ENCODE results near the gene STAT3. TPM values are rescaled to one million over a fixed set of nuclear protein-coding genes. Genes with fewer than 3 reads are reported as not detected.

STAT3 gene
- total and polyA plus RNA-seq, 9 of the 15 experiments (the other 6 are each of a cell fraction or from before 2014, with no cell fraction given), result 90.0 to 179 (median 114) TPM

DNA sequence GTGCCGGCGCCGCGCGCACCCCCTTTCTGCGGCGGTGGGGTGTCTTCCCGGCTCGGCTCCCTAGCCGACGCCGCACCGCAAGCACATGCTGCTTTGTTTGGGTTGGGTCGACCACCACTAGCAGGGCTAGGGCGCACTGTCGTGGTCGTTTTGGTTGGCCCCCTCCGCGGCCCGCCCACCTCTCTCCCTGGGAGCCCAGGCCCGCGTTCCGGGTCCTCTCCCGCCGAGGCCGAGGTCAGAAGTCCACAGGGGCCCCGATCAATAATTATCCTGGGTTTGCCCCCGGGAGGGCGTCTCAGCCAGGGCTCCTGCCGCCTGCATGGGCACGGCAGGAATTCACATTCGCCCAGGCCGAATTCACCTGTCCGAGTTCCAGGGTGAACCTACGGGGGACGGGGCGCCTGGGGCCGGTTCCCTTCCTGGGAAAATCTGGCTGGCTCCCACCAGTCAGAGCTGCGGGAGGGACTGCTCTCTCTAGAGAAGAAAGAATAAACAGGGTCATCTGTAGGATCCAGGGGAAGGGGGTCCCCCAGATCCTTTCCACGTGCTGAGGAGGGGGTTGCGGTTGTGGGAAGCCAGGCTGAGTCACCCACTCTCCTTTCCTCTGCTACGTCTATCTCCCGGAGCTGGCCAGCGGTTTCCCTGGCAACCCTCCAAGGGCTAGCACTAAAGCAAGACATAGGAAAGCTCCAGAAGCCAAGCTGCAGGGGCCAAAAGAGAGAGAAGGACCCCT, 111.5 kb downstream of the STAT3 start (continued):
- TF ChIP-seq ZNF165 (CRISPR knock-in tag; IDR thresholded peaks at IDR 0.05; ENCODE audit: borderline replicate concordance) (no peak; the same call in 1 of the 2 replicates), SMARCB1 (IDR thresholded peaks at IDR 0.05; ENCODE audit: insufficient read length, low read depth) (no peak), POLR3G (IDR thresholded peaks at IDR 0.05; ENCODE audit: extremely low read depth, insufficient read length, insufficient replicate concordance) (no peak), POLR2AphosphoS5 (IDR thresholded peaks at IDR 0.05; ENCODE audit: control insufficient read depth, insufficient read depth, low read depth, low read length) (peak; percentile 62; the same call in 1 of the 2 replicates), HDAC1 (IDR thresholded peaks at IDR 0.05) (peak in 1 of 2 experiments; percentile 32; a peak in 1 of 4 replicates), BHLHE40 (IDR thresholded peaks at IDR 0.05; ENCODE audit: low read length) (peak; percentile 84), MCM5 (IDR thresholded peaks at IDR 0.05; ENCODE audit: low read depth) (no peak), IRF2 (CRISPR knock-in tag; IDR thresholded peaks at IDR 0.05) (no peak), ZNF695 (CRISPR knock-in tag; IDR thresholded peaks at IDR 0.05) (no peak), GABPA (tag; conservative IDR thresholded peaks at IDR 0.05; ENCODE audit: low read depth) (peak; percentile 43), ZNF740 (CRISPR knock-in tag; IDR thresholded peaks at IDR 0.05) (no peak), ZNF740 (tag; IDR thresholded peaks at IDR 0.05) (no peak), PCBP1 (IDR thresholded peaks at IDR 0.05; ENCODE audit: low read depth, low read length, poor library complexity, severe bottlenecking) (no peak), RBFOX2 (IDR thresholded peaks at IDR 0.05; ENCODE audit: low read depth, low read length) (peak; percentile 83), PHTF2 (CRISPR knock-in tag; IDR thresholded peaks at IDR 0.05) (no peak), ZC3H11A (IDR thresholded peaks at IDR 0.05; ENCODE audit: low read depth, low read length) (no peak), XRCC5 (IDR thresholded peaks at IDR 0.05; ENCODE audit: low read depth, low read length) (no peak)
- TF ChIP-seq, protein P1, sequence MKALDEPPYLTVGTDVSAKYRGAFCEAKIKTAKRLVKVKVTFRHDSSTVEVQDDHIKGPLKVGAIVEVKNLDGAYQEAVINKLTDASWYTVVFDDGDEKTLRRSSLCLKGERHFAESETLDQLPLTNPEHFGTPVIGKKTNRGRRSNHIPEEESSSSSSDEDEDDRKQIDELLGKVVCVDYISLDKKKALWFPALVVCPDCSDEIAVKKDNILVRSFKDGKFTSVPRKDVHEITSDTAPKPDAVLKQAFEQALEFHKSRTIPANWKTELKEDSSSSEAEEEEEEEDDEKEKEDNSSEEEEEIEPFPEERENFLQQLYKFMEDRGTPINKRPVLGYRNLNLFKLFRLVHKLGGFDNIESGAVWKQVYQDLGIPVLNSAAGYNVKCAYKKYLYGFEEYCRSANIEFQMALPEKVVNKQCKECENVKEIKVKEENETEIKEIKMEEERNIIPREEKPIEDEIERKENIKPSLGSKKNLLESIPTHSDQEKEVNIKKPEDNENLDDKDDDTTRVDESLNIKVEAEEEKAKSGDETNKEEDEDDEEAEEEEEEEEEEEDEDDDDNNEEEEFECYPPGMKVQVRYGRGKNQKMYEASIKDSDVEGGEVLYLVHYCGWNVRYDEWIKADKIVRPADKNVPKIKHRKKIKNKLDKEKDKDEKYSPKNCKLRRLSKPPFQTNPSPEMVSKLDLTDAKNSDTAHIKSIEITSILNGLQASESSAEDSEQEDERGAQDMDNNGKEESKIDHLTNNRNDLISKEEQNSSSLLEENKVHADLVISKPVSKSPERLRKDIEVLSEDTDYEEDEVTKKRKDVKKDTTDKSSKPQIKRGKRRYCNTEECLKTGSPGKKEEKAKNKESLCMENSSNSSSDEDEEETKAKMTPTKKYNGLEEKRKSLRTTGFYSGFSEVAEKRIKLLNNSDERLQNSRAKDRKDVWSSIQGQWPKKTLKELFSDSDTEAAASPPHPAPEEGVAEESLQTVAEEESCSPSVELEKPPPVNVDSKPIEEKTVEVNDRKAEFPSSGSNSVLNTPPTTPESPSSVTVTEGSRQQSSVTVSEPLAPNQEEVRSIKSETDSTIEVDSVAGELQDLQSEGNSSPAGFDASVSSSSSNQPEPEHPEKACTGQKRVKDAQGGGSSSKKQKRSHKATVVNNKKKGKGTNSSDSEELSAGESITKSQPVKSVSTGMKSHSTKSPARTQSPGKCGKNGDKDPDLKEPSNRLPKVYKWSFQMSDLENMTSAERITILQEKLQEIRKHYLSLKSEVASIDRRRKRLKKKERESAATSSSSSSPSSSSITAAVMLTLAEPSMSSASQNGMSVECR (CRISPR knock-in tag; IDR thresholded peaks at IDR 0.05), result no peak
- TF ChIP-seq, protein P2, sequence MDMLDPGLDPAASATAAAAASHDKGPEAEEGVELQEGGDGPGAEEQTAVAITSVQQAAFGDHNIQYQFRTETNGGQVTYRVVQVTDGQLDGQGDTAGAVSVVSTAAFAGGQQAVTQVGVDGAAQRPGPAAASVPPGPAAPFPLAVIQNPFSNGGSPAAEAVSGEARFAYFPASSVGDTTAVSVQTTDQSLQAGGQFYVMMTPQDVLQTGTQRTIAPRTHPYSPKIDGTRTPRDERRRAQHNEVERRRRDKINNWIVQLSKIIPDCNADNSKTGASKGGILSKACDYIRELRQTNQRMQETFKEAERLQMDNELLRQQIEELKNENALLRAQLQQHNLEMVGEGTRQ (CRISPR knock-in tag; IDR thresholded peaks at IDR 0.05), result no peak
- TF ChIP-seq, protein P3, sequence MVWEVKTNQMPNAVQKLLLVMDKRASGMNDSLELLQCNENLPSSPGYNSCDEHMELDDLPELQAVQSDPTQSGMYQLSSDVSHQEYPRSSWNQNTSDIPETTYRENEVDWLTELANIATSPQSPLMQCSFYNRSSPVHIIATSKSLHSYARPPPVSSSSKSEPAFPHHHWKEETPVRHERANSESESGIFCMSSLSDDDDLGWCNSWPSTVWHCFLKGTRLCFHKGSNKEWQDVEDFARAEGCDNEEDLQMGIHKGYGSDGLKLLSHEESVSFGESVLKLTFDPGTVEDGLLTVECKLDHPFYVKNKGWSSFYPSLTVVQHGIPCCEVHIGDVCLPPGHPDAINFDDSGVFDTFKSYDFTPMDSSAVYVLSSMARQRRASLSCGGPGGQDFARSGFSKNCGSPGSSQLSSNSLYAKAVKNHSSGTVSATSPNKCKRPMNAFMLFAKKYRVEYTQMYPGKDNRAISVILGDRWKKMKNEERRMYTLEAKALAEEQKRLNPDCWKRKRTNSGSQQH (CRISPR knock-in tag; IDR thresholded peaks at IDR 0.05), result no peak
